Hematopoietic multipotent progenitor cell treated with erythropoietin and hydrocortisone succinate and interleukin-3 and kit ligand, for 8 days (in vitro differentiated cells): Measurements from ENCODE around the gene GRAMD1B.

Experiments
- DNase-seq: peaks from one replicate; pipeline ENCODE4 v3.0.0-alpha.2; 2015

Gene GRAMD1B

DNA sequence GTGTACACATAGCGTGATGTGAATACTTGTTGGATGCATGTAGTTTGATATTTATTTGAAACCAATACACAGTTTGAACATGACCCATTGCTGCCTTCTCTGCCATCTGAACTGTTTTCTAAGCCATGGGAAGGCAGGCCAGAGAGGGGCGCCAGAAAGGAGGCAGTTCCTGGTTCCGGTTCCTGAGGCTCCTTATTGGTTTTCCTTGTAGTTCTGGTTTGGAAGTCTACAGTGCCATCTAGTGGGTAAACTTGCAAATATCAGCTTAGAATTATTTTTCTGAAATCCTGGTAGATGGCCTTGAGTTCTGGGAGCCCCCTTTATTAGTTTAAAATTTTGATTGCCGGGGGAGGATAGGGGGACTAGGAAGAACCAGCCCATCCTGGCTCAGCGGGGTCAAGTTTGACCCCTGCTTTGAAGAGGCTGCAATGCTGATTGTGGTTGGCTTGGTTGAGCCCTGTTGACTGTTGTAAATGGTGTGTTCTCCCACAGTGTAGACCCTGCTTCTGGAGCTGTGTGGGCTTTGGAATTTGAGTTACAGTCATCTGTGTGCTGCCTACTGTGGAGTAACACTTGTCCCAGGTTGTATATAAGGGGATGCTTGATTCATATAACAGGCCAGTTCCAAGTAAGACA is 48.4 kb downstream of the GRAMD1B start:
- DNase-seq = peak; percentile 76

DNA sequence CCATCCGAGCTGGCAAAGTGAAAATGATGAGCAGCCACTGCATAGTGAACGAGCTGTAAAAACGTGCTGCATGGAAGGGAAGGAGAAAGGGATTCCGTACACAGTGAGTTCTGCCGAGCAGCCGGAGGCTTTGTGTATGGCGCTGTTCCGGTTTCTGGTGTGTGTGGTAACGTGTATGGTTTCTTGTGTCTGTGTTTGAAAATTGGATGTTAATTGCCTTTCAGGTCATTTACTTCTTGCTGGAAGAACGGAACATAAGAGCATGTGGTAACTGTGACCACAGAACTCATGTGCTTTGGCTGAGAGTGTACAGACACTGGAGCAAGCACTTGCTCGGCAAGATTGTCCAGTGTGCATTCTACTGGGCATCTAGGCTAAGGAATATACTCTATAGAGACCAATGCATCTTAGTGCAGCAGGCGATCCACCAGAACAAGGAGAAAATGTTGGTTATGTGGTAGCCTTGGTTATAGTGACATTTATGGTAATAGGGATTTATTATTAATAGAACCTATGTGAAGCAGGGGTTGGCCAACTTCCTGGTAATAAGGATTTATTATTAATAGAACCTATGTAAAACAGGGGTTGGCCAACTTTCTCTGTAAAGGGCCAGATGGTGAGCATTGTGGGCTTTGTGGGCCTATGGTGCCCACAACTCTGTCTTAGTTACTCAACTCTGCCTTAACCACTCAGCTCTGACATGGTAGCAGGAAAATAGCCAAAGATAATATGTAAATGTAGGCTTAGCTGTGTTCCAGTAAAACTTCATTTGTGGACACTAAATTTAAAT is 49.2 kb downstream of the GRAMD1B start:
- no peak for DNase-seq

DNA sequence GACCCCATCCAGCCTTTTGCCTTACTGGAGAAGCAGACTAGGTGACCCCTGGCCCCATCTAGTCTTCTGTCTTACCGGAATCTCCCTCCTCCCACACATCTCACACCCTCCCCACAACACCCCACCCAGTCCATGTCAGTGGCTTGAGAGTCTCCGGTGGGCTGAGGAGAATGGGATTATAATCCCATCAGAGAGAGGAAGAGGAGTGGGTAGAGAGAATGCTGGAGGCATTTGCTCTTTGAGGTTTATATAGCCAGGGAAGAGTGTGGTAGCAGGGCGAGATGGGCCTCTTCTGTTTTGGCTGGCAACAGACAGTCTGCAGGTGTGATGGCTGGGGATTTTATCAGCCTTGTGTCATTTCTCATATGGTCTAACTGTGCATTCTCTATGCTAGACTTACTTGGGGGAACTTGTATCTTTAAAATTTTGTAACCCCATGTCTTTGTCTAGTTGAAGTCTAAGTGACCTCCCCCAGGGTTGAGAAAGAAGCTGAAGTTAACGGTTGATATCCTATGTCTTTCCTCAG is 50.3 kb downstream of the GRAMD1B start:
- DNase-seq = no peak

DNA sequence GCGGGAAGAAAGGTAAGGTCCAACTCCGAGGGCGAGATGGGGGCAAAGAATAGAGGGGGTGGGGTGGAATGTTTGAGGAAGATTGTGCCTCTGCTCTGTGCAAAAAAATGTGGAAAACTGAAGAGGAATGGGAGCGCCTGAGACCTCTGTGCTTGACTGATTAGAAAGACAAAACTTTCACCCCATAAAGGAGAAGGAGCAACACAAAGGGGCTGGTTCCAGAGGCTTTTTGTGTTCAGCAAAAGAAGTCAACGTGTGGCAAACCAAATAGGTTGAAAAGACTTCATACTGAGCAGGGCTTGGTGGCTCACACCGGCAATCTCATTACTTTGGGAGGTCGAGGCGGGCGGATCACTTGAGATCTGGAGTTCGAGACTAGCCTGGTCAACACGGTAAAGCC is 50.8 kb downstream of the GRAMD1B start:
- no peak for DNase-seq

DNA sequence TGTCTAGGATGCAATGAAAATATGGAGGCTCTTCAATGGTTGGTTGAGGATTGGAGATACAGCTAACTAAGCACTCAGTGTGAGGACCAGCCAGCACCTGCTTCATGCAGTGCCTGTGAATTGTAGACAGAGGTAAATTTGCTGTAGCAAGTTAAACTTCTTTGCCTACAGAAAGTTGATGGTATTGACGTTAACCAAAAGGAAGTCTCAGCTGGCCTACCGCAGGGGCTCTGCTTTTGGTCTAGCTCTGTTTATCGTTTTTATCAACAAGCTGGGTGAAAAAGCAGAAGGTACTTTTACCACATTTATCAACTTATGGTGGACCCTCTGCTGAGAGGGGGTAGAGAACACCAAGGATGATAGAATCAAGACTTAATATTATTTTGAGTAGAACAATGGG is 51.6 kb downstream of the GRAMD1B start:
- no peak for DNase-seq

DNA sequence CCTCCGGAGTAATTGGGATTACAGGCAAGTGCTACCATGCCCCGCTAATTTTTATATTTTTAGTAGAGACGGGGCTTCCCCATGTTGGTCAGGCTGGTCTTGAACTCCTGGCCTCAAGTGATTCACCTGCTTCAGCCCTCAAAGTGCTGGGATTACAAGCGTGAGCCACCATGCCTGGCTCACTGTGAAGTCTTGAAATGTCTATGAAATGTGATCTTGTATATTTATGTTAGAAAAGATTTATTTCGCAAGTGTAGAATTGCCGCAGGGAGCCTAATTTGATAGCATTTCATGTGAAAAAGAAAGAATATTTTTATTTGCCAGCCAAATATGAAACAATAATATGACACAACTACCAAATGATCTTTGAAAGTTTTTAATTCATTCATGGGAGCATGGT is 52.1 kb downstream of the GRAMD1B start:
- no peak for DNase-seq

DNA sequence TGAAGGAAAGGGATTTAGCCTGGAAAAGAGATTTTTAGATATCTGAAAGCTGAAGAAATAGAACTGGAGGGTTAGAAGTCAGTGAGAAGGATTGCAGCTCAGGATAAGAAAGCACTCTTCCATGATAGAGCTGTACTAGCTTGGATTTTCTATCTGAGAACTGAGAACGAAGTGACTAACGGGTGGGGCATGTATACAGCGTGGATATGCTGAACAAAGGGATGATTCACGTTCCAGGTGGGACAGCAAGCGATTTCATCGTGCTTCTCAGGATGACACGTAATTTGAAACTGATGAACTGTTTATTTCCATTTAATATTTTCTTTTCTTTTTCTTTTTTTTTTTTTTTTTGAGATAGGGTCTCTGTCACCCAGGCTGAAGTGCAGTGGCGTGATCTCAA is 53.0 kb downstream of the GRAMD1B start:
- DNase-seq = no peak

DNA sequence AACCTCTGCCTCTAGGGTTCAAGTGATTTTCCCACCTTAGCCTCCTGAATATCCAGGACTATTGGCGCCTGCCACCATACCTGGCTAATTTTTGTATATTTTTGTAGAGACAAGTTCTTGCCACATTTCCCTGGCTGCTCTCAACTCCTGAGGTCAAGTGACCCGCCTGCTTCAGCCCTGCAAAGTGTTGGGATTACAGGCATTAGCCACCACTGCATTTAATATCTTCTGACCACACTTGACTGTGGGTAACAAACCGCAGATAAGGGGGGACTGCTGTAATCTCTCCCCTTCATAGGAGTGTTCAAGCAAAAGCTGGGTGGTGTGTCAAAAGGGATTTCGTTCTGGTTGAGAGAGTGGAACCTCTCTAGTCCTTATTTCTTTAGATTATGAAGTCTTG is 53.4 kb downstream of the GRAMD1B start:
- peak; percentile 69 for DNase-seq

DNA sequence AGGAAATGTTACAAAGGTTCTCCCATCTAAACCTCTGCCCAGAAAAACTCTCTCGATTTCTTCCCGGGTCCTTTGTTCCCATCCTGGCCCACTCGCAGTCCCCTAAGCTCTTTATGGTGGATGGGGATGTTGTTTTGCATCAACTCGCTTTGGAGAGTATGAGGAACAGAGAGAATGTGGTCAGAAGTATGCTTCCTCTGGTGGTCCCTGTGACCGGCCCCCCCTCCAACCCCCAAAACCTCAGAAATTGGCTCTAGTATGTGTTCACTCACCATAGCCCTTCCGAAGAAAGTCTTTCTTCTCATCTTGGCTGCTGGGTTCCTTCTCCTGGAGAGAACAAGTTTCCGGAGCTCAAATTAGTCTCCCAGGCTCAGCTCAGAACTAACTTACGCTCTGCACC is 54.4 kb downstream of the GRAMD1B start:
- no peak for DNase-seq

DNA sequence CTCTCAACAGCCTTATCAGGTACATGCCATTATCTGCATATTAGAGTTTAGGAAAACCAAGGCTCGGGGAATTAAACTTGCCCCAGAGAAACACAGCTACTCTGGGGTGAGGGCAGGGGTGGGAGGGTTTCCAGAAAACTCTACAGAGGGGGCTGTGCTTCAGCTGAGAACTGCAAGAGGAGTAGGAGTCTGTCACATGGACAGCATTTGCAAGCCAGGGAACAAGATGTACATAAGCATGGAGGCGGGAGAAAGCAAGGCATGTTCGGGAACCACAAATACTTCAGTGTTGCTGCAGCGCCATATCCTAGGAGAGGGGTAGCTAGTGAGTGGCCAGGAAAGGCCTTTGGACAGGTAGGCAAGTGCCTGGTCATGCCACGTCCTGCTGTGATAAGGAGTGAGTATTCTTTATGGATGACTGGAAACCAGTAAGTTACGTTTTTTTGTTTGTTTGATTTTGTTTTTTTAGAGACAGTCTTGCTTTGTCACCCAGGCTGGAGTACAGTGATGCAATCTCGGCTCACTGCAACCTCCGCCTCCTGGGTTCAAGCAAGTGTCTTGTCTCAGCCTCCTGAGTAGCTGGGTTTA is 57.2 kb downstream of the GRAMD1B start:
- no peak for DNase-seq

DNA sequence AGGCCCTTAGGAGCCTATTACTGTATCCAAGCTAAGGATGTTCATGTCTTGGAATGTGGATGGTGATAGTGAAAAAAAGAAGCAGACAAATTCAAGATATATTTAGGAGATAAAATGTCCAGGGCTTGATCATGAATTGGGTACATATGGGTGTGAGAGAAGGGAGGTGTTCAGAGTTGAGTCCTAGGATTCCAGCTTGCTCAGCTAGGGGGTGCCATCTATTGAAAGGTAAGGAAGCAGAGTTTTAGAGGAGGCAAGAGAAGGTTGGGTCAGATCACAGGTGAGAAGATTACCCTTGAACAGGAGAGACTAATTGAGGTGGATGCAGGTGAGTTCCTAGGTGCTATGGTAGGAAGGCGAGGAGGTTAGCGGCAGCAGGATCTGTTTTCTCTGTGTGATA is 60.5 kb downstream of the GRAMD1B start:
- no peak for DNase-seq

DNA sequence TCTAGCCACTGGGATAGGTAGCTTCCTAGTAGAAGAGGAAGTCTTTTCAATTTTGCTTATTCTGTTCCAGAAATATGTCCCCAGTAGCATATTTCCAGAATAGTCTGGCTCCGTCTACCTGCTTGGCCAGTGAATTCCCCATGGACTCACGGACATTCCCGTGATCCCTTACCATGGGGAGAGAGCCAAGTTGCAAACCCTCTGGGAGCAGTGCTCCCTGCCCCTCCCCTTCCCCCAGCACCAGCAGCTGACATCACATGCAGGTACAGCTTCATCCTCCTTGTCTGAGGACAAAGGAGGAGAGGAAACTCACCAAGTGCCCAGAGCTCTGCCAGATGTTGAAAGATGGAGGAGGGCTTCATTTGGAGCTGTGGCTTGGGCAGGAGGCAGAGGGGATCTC is 61.2 kb downstream of the GRAMD1B start:
- no peak for DNase-seq

DNA sequence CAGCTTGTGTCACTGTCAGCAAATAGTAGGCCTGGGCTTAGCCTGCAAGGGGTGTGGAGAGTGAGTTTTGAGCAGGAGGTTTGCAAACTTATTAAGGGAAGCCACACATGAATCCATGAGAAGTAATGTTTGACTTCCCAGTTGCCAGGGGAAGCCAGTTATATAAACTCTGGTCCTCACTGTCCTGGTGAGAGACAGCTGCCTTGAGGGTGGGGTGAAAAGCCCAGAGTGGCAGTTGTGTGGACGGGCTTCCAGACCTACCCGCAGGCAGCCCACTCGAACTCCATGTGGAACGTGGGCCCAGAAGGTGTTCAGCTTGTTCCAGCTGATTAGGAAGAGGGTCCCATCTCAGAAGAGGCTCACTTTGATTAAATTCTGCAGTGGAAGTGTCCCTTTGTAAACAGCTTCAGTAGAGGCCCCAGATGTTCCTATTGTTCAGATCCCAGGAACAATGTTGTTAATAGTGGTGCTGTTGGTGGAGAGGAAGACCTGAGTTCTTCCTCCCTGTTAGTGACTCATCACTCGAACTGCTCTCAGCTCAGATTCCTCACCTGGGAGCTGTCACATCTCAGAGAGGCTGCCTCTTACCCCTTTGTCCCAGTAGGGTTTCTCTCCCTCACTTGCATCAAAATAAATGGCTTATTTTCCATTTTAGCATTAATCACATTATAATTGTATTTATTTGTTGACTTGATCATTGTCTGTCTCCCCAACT is 63.4 kb downstream of the GRAMD1B start:
- no peak for DNase-seq

DNA sequence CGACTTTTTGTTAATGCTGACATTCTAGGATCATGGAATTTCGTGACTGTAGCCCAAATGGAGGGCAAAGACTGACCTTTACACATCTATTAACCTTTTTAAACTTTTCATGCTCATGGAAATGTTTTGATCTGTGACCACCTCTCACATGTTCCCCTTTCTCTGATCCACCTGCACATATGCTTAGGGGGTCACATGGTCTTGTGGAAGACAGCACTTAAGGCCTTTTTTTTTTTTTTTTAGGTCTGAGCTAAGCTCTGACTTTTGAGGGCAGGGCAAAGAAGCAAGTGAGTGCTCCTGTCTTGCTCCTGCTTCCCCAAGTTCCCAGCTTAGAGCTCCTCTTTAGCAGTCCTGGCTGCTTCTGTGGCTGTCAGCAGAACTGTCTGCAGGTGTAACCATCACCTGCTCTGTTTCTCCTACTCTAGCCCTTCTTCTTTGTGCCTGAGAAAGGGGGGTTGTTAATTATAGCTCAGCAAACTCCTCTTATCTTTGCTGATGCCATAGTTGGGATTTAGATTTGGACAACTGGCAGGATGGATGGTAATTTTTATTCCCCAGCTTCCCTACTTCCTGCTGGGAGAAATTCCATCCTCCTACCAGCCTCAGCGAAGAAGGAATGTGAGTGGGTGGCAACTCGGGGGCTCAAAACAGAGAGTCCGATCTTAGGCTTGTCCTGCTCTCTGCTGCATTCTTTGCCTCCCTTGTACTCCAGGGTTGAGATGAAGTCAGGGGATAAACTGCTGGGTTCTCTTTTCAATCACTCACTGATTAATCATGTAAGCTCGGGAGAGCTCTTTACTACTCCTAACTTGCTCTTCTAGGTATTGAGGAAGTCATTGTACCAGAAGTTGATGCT is 64.4 kb downstream of the GRAMD1B start:
- DNase-seq = no peak

DNA sequence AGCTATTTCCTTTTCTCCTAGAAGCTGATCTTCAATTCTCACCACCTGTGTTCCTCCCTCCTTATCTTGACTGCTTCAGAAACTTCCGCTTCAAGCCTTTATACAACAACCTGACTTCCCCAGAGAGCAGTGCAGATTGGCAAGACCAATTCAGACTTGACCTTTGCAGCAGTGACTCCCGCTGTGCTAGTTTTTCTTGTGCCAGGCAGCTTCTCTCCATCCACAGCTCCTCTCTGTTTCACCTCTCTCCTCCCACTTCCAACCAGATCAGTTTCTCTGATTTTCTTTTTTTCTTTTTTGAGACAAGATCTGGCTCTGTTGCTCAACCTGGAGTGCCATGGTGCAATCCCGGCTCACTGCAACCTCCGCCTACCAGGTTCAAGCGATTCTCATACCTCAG is 74.3 kb downstream of the GRAMD1B start:
- DNase-seq = no peak

DNA sequence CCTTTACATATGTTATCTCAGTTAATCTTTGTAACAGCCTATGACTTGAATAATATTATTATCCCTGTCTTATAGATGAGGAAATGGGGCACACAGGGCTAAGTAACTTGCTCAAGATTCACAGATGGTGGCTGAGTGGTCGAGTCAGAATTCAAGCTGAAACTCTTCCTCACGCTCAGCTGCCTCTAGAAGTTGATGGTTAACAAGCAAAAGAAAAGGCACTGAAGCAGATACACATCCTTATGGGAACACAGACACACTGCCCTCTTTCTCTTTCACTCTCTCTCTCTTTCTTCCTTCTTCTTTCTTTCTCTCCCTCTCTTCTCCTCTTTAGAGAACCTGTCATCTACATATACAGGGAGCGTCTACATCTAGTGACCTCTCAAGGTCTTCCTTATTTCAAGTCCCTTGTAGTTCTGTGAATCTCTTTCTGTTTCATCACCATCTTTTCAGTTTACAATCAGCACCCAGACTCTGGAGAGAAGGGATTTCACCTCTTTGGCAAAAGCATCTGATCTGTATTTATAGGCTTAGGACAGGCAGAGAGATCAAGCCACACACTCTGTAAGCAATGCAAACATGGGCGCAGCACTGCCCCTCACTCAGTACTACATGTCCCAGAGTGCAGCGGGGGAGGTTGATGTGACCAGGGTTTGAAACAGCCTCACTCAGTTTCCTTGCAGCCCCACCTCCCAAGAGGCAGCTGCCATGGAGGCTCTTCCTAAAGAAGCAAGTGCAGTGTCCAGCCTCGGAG is 75.7 kb downstream of the GRAMD1B start:
- no peak for DNase-seq

DNA sequence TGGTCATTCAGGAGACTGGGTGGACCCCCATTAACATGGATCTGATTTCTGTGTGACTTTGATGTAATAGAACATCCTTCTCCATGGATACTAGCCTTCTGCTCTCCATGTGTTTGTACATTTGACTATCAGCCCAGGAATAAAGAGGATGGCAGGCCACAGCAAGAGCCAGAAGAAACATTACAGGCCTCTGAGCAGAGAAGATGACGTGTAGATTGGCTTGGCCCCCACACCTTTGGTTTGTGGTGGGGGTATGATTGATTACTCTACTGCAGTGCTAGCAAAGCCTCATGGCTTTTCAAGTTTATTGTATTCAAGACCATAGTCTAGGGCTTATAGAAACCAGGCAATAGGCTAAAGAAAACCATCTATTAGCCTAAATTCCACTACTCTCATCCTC is 77.0 kb downstream of the GRAMD1B start:
- no peak for DNase-seq

DNA sequence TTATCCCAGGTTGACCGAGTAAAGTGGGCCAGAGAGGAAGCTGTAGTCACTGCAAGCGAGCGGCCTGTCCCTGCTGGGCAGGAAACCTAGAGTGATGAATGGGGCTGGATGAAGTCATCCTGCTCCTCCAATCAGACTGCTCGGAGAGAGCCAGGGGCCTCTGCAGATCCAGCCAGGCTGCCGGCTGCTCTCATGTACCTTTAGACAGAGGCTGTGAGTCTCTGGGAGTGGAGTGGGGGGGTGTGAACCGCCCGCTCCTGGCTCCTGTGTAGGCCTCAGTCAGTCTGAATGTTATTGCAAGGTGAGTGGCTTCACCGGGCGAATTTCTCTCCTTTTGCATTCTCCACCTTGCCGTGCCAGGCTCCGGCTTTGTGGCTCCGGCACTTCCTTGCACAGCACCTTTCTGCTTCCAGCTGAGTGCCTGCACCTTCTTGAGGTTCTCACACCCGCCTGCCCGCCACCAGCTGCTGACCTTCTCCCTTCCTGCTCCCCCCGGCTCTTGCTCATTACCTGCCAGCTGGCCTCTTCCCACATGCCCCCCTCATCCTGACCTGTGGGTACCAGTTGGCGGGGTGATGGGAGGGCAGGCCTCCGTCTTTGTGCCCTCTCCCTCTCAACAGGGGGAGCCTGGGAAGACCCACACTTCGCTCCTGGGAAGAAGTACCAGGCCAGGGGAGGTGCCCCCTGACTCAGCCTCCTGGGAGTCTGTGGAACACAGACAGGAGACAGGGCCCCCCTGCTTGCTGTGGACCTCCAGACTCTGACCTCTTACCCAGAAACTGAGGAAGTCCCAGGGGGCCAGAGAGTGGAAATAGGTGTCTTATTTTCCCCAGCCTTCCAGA is 79.9 kb downstream of the GRAMD1B start:
- no peak for DNase-seq

DNA sequence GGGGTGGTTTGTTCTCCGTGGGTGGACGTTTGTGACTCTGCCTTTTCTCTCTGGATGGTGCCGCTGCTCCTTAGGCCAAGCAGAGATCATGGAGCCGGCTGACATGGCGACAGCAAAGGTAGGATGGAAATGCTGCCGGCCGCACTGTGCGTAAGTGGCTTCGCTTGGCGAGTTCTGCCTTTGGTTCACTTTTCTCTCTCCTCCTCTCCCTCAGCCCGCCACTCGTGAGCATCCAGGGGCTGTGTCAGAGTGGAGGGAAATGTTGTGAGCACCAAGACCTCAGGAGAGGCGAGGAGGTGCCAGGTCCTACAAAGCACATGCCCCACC is 80.5 kb downstream of the GRAMD1B start:
- DNase-seq = no peak

DNA sequence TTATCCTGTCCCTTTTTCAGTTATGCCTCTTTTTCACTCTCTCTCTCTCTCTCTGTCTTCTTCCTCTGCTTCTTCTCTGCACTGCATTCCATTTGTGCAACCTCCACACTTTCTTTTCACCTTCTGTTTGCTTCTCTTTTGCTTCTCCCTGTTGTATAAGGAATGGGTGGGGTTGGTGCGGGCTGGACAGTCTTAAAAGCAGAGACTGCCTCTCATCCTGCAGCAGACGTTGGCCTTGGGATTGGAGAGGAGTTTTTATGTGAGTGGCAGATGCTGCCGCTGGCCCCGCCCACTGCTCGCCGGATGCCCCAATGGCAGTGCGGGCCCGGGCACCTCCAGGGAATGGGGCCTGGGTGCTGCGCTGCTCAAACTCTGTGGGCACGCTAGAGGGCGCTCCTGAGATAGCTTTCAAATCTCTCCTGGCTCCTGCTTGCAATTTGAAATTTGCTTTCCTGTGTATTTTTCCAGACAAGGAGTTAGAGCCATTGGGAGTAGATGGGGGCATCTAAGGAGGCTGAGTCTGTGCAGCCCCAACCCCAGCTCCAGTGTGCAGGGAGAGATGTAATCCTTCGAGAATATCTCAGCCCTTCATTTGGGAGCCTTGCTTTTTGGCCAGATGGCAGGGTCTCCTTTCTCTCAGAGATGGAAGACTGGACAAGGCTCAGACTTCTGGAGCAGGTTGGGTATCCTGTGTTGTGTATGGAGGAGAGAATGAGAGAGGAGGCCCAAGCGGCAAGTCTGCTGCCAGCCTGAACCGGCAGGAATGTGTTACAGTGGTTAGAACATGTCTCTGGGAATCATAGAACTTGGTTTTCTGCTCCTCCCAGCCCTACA is 81.2 kb downstream of the GRAMD1B start:
- peak; percentile 76 for DNase-seq
